Adrenal gland (tissue), 12 donors: ENCODE data around the gene HES7. TPM values are rescaled to one million over a fixed set of nuclear protein-coding genes. Genes with fewer than 3 reads are reported as not detected.

Experiments
- DNase-seq, 7 donors: peaks; one replicate each; pipeline ENCODE4 v3.0.0-alpha.2; 2019 to 2020
- H3K27ac ChIP-seq, 5 donors: fragments of 200-600 bp; sonication (generic) in 4 of 5; 1 replicate in 3 of 5; 2 replicates in 2 of 5; pipeline versions ENCODE4 v1.5.1 to v1.8.0; 2016 to 2020; ENCODE audit warnings: mild to moderate bottlenecking in 1 of 5
- H3K27me3 ChIP-seq: fragments of 200-600 bp; 2 replicates; pipeline ENCODE4 v1.8.0; 2021
- H3K36me3 ChIP-seq, 2 donors: fragments of 200-600 bp; replicated peaks in 1 of 2; 1 replicate in 1 of 2; 2 replicates in 1 of 2; pipeline versions ENCODE4 v1.5.1 to v1.8.0; 2018 to 2022
- H3K4me1 ChIP-seq, 2 donors: fragments of 200-600 bp; replicated peaks in 1 of 2; 1 replicate in 1 of 2; 2 replicates in 1 of 2; pipeline versions ENCODE4 v1.5.1 to v1.8.0; 2018 to 2021
- H3K4me3 ChIP-seq, 4 donors: fragments of 200-600 bp; sonication (generic) in 3 of 4; one replicate each; pipeline ENCODE4 v1.5.1; 2016 to 2018
- H3K9me3 ChIP-seq, 3 donors: fragments of 200-600 bp; sonication (generic) in 1 of 3; replicated peaks in 1 of 3; 1 replicate in 2 of 3; 2 replicates in 1 of 3; pipeline versions ENCODE4 v1.5.1 to v1.8.0; 2016 to 2021
- CTCF ChIP-seq, 6 experiments: fragments of 450-650 bp in 4 of 6; fragments of 200-600 bp in 2 of 6; sonication (generic) in 1 of 6; IDR thresholded peaks; 1 replicate in 5 of 6; 2 replicates in 1 of 6; pipeline versions ENCODE4 v1.5.1 to v1.8.0; 2016 to 2021; ENCODE audit warnings: antibody characterized with exemption in 6 of 6, mild to moderate bottlenecking in 2 of 6, moderate library complexity in 1 of 6
- POLR2A ChIP-seq, 2 donors: fragments of 450-650 bp; IDR thresholded peaks; one replicate each; pipeline ENCODE4 v1.6.1; 2017; ENCODE audit warnings: antibody characterized with exemption in 2 of 2, mild to moderate bottlenecking in 2 of 2, moderate library complexity in 1 of 2
- WGBS, 4 donors: extraction: QIAGEN DNeasy Blood & Tissue Kit in 2 of 4; methylation state at CpG; one replicate each; pipeline versions ENCODE4 v1.1.5 to v1.1.7; 2013 to 2017; 5-methylcytosine and 5-hydroxymethylcytosine counted together
- intact Hi-C, 2 donors: fragments of 100-400 bp; cut with DNase I; formaldehyde crosslinking; loops; one replicate each; pipeline versions ENCODE4 v1.14.1 to v1.15.0; 2022 to 2023
- polyA plus RNA-seq, 3 donors: library from polyadenylated mRNA; stranded (reverse); fragments of 200-250 nt in 2 of 3; fragments of 350-450 nt in 1 of 3; fragmentation: Illumina TruSeq in 1 of 3; extraction: RNeasy Lipid Tissue Mini Kit (QIAGEN cat#74804) in 1 of 3; gene quantifications; one replicate each; pipeline ENCODE4 v1.2.3, GENCODE V29; 2013 to 2014
- total RNA-seq, 9 donors: library from RNA; depleted of rRNA in 4 of 9; stranded (reverse); fragments of >200 nt in 4 of 9; fragments of 120-200 nt in 1 of 9; fragmentation: NEBNext Ultra II Directional in 1 of 9; extraction: Animal tissue kit (Norgen Biotek cat#: 25700) in 1 of 9; gene quantifications; one replicate each; pipeline versions ENCODE4 v1.1.0 to v1.2.4, GENCODE V29; 2013 to 2023
- donor health status: healthy with polysubstance abuse.
- donor health status: Bipolar disorder and iron deficiency.
- donor health status: DM: yes; HTN: yes; CAD: no.
- donor health status: DM: no; HTN: no; CAD: no.
- donor health status: DM: no; HTN: no; CAD: no.
- donor health status: DM: yes; HTN: yes; CAD: no.

The HES7 gene
- total and polyA plus RNA-seq, 12 donors: 0.06 to 1.0 (median 0.32) TPM; not detected in 7

- H3K9me3 ChIP-seq: no peaks in the 10 kb centered on the region
- H3K4me1 ChIP-seq: peaks cover 24 to 25% of the 10 kb centered on the region in 2 donors
- 90 to 98% (median 93%) methylated on average over 6 of the region's 6 CpGs for WGBS, 4 donors
- H3K36me3 ChIP-seq: no peaks in the 10 kb centered on the region
- DNase-seq: no peak
- H3K27me3 ChIP-seq: no peaks in the 10 kb centered on the region
- intact Hi-C loops: no loop called here
- no peak overlapping the region for H3K4me3 ChIP-seq
- TF ChIP-seq POLR2A (IDR thresholded peaks at IDR 0.05): no peak
- TF ChIP-seq CTCF (IDR thresholded peaks at IDR 0.05): no peak
- peak overlapping the region in 3 of 5 donors; percentile 72 to 88 (median 76) for H3K27ac ChIP-seq
Measured at GRCh38 chr17:8166731-8167130, 42.8 kb upstream of the HES7 start.

DNA sequence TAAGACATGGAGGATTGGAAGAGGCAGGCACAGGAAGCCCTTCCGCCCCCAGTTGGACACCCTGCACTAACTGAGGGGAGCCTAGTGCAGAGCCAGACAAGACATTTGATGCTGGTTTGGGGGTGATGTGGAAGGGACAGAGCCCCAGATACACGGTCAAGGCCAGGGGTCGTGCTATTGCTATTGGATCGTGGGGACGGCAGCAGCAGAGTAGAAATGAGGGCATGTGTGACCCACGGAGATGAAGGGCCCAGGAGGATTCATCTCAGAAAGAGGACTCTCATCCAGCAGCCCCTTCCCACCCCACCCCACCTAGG lies 40.9 kb upstream of the HES7 start:
- Histone ChIP-seq H3K36me3 (peaks cover 0 to 14% of the 10 kb centered on the region in 2 donors), H3K9me3 (no peaks in the 10 kb centered on the region), H3K27me3 (no peaks in the 10 kb centered on the region), H3K27ac (peak overlapping the region; percentile 94 to 100 (median 99)), H3K4me3 (no peak overlapping the region), H3K4me1 (peaks cover 31 to 37% of the 10 kb centered on the region in 2 donors)
- intact Hi-C loops: no loop called here
- no peak for DNase-seq
- TF ChIP-seq POLR2A (IDR thresholded peaks at IDR 0.05): no peak
- no peak for TF ChIP-seq CTCF (IDR thresholded peaks at IDR 0.05)
- 46 to 56% (median 48%) methylated on average over 6 of the region's 6 CpGs for WGBS, 4 donors

- H3K27me3 ChIP-seq: no peaks in the 10 kb centered on the region
- 8 to 14% (median 11%) methylated on average over 10 to 13 of the region's 13 CpGs for WGBS, 4 donors
- intact Hi-C loops: no loop called here
- TF ChIP-seq CTCF (IDR thresholded peaks at IDR 0.05) (no peak), POLR2A (IDR thresholded peaks at IDR 0.05) (peak in 1 of 2 donors; percentile 32)
- no peaks in the 10 kb centered on the region for H3K9me3 ChIP-seq
- no peak overlapping the region for H3K4me3 ChIP-seq
- peak; percentile 77 to 91 (median 86) for DNase-seq
- H3K27ac ChIP-seq: peak overlapping the region; percentile 94 to 100 (median 99)
- H3K4me1 ChIP-seq: peaks cover 31 to 39% of the 10 kb centered on the region in 2 donors
- peaks cover 0 to 20% of the 10 kb centered on the region in 2 donors for H3K36me3 ChIP-seq
Measured at GRCh38 chr17:8163978-8164814, 40.3 kb upstream of the HES7 start.

DNA sequence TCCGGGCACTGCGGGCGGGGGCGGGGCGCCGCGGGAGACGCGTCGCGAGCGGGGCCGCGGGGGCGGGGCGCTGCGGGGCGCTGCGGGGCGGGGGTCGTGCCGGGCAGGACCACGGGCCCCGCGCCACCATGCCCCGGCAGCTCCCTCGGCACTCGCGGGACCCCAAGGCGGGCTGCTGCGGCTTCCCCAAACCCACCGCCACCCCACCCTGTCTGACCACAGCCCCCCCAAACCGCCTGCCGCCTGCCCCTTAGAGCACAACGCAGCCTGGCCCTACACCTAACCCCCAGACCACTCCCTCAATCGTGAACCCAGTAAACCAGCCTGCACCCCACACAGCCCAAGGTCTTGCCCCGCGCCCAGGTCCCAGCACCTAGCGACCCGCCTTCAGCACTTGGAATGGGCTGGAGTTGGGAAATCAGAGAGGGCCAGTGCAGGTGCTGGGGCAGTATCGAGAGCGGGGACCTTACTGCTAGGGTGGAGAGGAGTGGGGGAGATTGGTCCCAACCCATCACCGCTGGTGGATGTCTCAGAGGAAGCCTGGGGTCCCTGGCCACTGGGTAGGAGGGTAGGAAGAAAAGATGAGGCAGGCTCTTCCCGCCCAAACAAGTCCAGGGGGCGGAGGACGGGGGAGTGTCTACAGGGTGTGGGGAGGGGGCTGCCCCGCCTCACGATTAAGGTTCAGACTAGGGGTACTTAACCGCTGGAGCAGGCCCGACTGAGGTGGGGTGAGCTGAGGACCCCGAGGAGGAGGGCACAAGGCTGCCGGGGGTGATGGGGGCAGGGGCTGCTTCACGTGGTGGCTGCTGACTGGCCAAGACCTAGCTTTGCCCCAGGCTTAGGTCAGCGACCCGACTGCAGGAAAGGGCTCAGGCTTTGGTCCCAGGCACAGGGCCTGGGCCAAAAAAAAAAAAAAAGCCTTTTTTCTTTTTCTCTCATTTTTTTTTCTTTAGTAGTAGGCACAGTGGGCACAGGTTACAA lies 39.4 kb upstream of the HES7 start:
- peak overlapping the region in 2 of 4 donors; percentile 98 to 100 for H3K4me3 ChIP-seq
- no peaks in the 10 kb centered on the region for H3K9me3 ChIP-seq
- peaks cover 0 to 20% of the 10 kb centered on the region in 2 donors for H3K36me3 ChIP-seq
- peak overlapping the region; percentile 94 to 100 (median 99) for H3K27ac ChIP-seq
- H3K27me3 ChIP-seq: no peaks in the 10 kb centered on the region
- 11 to 35% (median 12%) methylated on average over 12 to 54 of the region's 55 CpGs for WGBS, 4 donors
- DNase-seq: peak in 6 of 7 donors; percentile 45 to 67 (median 60)
- TF ChIP-seq POLR2A (IDR thresholded peaks at IDR 0.05) (no peak), CTCF (IDR thresholded peaks at IDR 0.05) (no peak)
- intact Hi-C loops: no loop called here
- H3K4me1 ChIP-seq: peaks cover 31 to 48% of the 10 kb centered on the region in 2 donors
